WTC11 (cell line): Measurements from ENCODE around the gene RMND5B.

Experiments used
- CTCF ChIP-seq: fragments of 200-600 bp; IDR thresholded peaks from 2 replicates; pipeline ENCODE4 v1.8.0; 2022; ENCODE audit warnings: antibody characterized with exemption
- GABPB1 ChIP-seq: sonication (generic); formaldehyde crosslinking; IDR thresholded peaks from 2 replicates; pipeline ENCODE4 v1.8.1; 2023; ENCODE audit warnings: mild to moderate bottlenecking, missing genetic modification reagents
- MAX ChIP-seq: sonication (generic); formaldehyde crosslinking; IDR thresholded peaks from 2 replicates; pipeline ENCODE4 v1.8.0; 2022; ENCODE audit warnings: mild to moderate bottlenecking, missing genetic modification reagents
- NFE2L1 ChIP-seq: sonication (generic); formaldehyde crosslinking; IDR thresholded peaks from 2 replicates; pipeline ENCODE4 v1.8.1; 2023; ENCODE audit warnings: missing genetic modification reagents
- RORB ChIP-seq: fragments of 250-450 bp; sonication (Bioruptor Pico); IDR thresholded peaks from 2 replicates; pipeline ENCODE4 v1.9.0; 2021; ENCODE audit warnings: mild to moderate bottlenecking
- SMAD4 ChIP-seq: sonication (generic); formaldehyde crosslinking; IDR thresholded peaks from 2 replicates; pipeline ENCODE4 v1.8.0; 2022; ENCODE audit warnings: mild to moderate bottlenecking, missing genetic modification reagents

GRCh38 chr5:178103612-178104011, 27.2 kb upstream of the RMND5B start:
- TF ChIP-seq MAX (CRISPR knock-in tag) (no peak), RORB (CRISPR knock-in tag) (no peak), GABPB1 (no peak), SMAD4 (CRISPR knock-in tag) (no peak), NFE2L1 (CRISPR knock-in tag) (no peak), CTCF (no peak)
